ENCODE data around the gene AKIP1.

- TF ChIP-seq ARID2 (IDR thresholded peaks at IDR 0.05) (no peak), BRF2 (IDR thresholded peaks at IDR 0.05; ENCODE audit: borderline replicate concordance, insufficient read depth, insufficient read length) (no peak), JUND (IDR thresholded peaks at IDR 0.05; ENCODE audit: borderline replicate concordance, low read depth, low read length) (no peak), JUND (tag; IDR thresholded peaks at IDR 0.05; ENCODE audit: borderline replicate concordance, low read depth, low read length) (no peak), ZBTB12 (CRISPR knock-in tag; IDR thresholded peaks at IDR 0.05) (no peak), GMEB1 (CRISPR knock-in tag; IDR thresholded peaks at IDR 0.05) (no peak), FOS (IDR thresholded peaks at IDR 0.05; ENCODE audit: extremely low read depth, insufficient read length) (no peak), CHD4 (IDR thresholded peaks at IDR 0.05; ENCODE audit: insufficient read depth, insufficient replicate concordance, low read depth, low read length, poor library complexity, severe bottlenecking) (no peak), MCM2 (IDR thresholded peaks at IDR 0.05; ENCODE audit: low read depth) (no peak), ETV6 (IDR thresholded peaks at IDR 0.05; ENCODE audit: borderline replicate concordance in 1 of 2, low read depth in 2 of 2, low read length in 1 of 2) (no peak), ETV6 (CRISPR knock-in tag; IDR thresholded peaks at IDR 0.05; ENCODE audit: borderline replicate concordance) (no peak)
These were observed 47.2 kb upstream of the AKIP1 start for GRCh38 chr11:8863838-8864237.
